8988T (cell line): Measurements from ENCODE around the gene LGMN.
A peak's percentile ranks its signal among the peaks of the same experiment; 100 is the strongest.
"Not testable (repeated sequence)": the region's sequence is repeated elsewhere in the genome, so short reads cannot be mapped to it uniquely, and the experiment has no call there.

Experiments
- DNase-seq: peaks from one replicate; pipeline ENCODE4 v3.0.0; 2011

The LGMN gene

DNA sequence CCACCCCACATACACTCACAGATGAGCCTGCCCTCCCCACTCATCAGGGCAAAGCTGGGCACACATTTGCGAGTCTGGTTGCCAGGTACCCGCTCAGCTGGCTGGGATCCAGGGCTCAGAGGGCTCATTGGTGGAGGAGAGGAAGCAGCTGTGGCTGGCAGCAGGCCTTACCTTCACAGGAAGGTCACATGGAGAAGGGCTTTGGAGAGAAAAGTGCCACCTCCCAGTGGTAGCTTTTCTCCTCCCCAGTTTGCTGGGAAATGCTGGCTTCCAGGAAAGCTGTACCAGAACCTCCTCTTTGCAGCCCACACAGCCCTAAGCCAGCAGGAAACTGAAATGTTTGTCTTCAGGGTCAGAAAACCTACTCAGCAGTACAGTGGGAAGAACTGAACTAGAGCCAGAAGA, 55.6 kb downstream of the LGMN start:
- no peak for DNase-seq

GRCh38 chr14:92690171-92691011, 58.0 kb downstream of the LGMN start:
- peak; percentile 93 for DNase-seq

DNA sequence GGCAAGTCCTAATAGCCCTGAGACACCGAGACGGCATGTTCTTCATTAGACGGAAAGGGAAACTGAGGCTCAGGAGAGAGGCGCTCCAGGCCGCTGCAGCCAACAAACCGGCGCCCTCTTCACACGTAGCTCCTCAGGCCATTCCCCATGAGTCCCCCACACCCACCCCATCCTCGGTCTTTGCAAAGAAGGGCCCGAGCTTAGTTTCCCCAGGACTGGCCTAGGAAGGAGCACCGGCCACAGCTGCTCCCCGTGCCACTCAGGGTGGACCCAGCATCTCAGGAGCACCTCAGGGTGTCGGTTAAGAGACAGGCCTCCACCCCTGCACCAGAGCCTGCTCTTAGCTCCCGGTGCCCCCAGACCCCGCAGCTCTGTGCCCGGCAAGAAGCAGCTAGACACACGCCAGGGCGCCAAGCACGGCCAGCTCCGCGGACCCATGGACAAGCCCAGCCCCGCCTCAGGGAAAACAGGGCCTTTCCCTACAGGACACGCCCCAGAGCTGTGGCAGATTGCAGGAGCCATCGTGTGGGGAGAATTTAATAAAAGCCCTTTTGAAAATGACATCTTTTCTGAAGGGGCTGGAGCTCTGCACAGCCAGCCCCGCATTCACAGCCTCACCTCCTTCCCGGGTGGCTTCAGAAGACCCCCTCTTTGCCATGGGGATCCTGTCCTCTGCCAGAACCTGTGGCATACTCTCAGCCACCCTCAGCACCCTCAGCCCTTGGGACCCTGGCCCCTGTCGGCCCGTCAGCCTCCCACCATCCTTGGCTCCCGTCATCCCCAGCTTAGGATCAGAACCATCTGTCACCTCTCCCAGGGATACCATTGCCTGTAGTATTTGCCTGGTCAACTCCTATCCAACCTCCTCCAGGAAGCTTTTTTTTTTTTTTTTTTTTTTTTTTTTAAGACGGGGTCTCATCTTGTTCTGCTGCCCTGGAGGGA, 59.7 kb downstream of the LGMN start:
- no peak for DNase-seq

DNA sequence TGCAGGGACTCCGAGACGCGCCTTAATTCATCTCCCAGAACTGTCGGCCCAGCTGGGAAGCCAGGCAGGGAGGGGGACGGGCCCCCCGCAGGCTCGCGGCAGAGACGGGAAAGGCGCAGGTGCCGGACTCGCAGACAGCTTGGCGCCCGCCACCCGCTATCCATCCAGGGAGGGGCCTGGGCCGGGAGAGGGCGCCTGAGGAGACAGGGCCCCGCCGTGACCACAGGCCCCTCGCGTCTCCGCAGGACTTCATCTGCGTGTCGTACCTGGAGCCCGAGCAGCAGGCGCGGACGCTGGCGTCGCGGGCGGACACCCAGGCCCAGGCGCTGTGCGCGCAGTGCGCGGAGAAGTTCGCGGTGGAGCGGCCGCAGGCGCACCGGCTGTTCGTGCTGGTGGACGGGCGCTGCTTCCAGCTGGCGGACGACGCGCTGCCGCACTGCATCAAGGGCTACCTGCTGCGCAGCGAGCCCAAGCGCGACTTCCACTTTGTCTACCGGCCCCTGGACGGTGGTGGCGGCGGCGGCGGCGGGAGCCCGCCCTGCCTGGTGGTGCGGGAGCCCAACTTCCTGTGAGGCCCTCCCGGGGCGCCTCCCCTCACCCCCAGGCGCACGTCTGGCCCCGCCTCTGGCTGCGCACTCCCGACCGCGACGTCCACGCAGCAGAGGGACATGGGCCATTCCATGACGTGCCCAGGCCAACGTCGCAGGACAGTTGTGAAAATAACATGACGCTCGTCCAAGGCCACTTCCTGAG, 60.6 kb downstream of the LGMN start:
- no peak for DNase-seq

- peak; percentile 99 for DNase-seq
These were observed 61.5 kb downstream of the LGMN start for GRCh38 chr14:92686900-92687427.

DNA sequence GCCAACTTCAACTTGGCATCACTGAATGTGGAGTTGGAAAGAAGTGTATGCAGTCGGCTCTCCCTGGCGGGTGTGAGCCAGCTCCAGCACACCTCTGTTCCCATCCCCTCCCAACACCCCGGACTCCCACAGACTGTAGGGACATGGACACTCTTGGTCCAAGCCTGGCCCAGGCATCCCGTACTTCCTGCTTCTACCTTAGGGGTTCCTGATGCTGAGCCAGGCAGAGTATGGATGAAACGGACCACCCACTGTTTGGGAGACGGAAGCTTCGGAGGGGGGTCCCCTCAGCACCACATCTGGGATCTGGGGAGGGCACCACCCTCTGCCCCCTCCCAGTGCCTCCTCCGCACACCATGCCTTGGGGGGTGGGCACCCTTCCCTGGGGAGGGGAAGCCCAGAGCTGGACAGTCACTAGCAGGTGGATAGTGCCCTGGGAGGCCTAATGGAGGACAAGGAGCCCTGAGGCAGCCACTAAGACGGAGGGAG, 62.0 kb downstream of the LGMN start:
- no peak for DNase-seq

GRCh38 chr14:92685784-92686355, 62.6 kb downstream of the LGMN start:
- DNase-seq, result no peak

DNA sequence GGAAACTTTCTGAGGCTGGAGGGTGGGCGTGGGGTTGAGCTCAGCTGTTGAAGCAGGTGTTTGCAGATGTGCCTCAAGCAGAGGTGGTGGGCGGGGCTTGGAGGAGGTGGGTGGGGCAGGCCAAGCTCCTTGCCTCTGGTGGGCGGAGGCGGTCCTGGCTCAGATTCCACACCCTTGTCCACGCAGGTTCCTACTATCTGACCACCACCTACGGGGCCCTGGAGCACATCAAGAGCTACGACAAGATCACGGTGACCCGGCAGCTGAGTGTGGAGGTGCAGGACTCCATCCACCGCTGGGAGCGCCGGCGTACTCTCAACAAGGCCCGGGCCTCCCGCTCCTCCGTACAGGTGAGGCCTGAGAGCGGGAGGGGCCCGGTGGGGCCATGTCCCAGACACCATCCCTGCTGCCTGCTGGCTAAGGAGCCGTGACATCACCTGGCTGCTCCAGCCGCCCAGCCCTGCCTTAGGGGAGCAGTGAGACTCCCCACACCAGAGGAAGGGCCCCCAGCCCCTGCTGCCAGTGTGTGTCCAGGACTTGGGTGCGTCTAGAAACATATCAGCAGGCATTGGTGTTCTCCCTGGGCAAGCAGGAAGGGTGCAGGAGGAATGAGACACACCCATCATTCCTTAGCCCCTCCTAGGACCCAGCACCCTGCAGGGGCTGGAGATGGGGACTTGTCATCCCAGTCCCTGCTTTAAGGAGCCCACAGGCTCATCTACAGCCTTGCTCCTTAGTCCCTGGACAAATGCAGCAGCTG, 63.4 kb downstream of the LGMN start:
- no peak for DNase-seq

- DNase-seq, result no peak
These were observed 65.4 kb downstream of the LGMN start for GRCh38 chr14:92683041-92683440.

DNA sequence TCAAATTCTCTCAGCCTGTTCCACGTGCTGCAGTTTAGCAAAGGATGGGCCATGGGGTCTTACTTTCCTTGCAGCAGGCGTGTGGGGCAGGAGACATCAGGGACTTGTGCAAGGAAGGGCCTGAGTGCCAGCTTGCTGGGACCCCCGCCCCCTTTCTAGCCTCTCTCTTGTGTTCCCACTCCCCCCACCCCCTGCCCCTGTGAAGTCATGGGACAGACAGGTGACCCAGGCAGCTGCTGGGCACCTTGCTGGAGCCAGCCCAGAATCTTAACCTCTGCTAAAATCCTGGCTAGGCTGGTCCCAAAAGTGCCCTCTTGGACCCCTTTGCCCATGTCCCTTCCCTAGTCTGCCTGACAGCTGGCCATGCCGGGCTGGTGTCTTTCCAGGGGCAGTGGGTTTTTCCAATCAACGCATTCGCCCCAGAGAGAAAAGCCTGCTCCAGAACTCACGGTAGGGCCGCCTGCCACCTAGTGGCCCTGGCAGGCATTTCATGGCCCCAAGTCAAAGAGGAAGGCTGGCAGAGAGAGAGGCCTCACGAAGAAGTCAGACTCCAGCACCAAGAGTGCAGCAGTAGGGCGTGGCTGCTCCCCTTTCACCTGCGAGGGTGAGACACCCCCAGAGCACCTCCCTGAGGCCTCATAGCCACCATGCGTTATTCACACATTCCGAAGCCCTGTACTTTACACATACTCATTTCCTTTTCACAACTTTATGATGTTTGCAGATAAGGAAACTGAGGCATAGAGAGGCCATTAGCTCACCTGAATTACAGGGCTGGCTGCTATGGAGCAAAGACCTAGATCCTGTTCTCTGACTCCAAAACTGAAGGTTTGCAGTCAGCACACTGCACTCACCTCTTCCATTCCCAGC, 67.4 kb downstream of the LGMN start:
- DNase-seq, result peak; percentile 89

GRCh38 chr14:92680330-92680729, 68.1 kb downstream of the LGMN start:
- DNase-seq, result not testable (repeated sequence)

DNA sequence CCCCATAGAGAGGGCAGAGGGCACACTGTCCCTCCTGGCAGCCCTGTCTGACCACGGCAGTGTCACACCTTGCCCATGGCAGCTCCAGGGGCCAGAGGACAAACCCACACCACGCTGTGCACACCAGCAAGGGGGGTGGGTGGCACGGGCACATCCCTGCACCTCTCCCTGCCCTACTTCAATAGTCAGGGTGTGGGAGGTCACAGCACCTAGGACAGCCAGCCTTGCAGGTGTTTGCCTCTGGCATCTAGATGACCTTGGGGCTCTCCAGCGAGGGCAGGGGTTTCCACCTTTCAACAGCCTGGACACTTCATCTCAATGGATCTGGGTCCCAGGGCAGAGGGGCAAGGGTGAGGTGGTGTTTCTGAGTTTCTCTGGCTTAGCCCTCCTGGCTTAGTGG, 69.2 kb downstream of the LGMN start:
- no peak for DNase-seq

DNA sequence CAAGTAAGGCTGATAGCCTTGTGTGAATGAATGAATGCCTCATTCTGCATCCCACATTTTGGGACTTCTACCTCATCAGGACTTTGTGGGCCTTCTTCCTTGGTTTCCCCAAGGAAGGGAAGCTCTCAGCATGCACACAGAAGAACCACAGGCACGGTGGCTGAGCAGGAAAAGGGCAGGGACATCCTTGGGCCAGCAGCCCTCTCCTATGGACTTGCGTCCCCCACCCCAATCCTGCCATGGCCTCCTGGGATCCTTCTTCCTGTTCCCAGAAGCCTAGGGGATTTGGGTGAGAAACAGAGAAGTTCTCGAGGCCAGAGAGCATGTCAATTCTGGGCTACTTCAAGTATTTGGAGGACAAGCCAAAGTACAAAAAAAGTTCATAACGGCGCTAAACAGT, 69.7 kb downstream of the LGMN start:
- no peak for DNase-seq

GRCh38 chr14:92677955-92678354, 70.5 kb downstream of the LGMN start:
- no peak for DNase-seq

GRCh38 chr14:92677087-92677668, 71.2 kb downstream of the LGMN start:
- no peak for DNase-seq

- no peak for DNase-seq
These were observed 71.9 kb downstream of the LGMN start for GRCh38 chr14:92676403-92677086.

GRCh38 chr14:92675976-92676375, 72.5 kb downstream of the LGMN start:
- DNase-seq, result no peak

DNA sequence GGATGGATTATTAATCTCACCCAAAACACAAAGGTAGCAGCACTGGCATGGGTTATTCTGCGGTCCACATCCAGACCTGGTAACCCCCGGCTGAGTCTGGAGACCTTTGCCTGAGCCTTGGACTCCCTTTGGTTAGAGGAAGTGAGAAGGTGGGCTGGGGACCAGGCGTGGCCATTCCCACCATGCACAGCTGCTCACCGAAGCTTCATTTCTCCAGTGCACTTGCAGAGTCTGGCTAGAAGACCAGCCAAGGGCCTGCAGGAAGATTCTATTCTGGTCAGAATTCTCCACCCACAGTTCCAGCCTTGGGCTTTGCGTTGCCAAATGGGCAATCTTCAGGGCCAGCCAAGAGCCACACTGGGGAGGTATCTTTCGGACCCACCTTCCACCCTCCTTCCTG, 73.0 kb downstream of the LGMN start:
- DNase-seq, result no peak

DNA sequence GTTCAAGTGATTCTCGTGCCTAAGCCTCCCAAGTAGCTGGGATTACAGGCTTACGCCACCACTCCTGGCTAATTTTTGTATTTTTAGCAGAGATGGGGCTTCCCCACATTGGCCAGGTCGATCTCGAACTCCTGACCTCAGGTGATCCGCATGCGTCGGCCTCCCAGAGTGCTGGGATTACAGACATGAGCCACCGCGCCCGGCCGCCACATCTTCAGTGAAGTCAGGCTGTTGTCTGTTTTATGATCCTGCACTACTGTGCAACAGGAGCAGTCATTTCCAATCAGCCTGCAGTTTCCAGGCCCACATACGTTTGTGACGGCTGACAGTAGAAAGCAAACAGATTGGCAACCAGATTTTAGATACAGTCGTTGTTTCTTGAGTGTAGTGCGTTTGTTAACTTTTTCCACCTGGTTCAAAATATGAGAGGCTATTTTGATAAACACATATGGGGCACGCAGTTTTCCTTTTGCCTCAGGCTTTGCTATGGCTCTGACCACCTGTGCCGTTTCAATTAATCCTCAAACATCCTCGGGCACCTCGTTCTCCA, 74.8 kb downstream of the LGMN start:
- no peak for DNase-seq
